Mesodermal cell (in vitro differentiated cells): Measurements from ENCODE around the gene FBXO9.
"Not testable (repeated sequence)": the region's sequence is repeated elsewhere in the genome, so short reads cannot be mapped to it uniquely, and the experiment has no call there.

Source experiments
- H3K27ac ChIP-seq: 2 replicates; pipeline ENCODE4 v1.7.0; 2013; ENCODE audit warnings: mild to moderate bottlenecking, low read depth, low read length, moderate library complexity; ENCODE audit not compliant: severe bottlenecking
- H3K36me3 ChIP-seq: 2 replicates; pipeline ENCODE4 v1.7.1; 2013; ENCODE audit warnings: mild to moderate bottlenecking, low read length, moderate library complexity; ENCODE audit not compliant: control insufficient read depth, insufficient read depth
- H3K4me1 ChIP-seq: one replicate; pipeline ENCODE4 v1.7.1; 2013; ENCODE audit warnings: mild to moderate bottlenecking, low read length; ENCODE audit not compliant: insufficient read depth, control insufficient read depth, poor library complexity, severe bottlenecking
- H3K4me3 ChIP-seq: 2 replicates; pipeline ENCODE4 v1.7.0; 2013; ENCODE audit warnings: low read length, control low read depth, mild to moderate bottlenecking; ENCODE audit not compliant: insufficient read depth, poor library complexity, severe bottlenecking; ENCODE audit errors: extremely low read depth
- H3K9me3 ChIP-seq: 2 replicates; pipeline ENCODE4 v1.7.1; 2013; ENCODE audit warnings: mild to moderate bottlenecking, low read length, moderate library complexity; ENCODE audit not compliant: control insufficient read depth
- WGBS, 2 experiments: methylation state at CpG; one replicate each; pipeline ENCODE4 v1.1.5; 2013; ENCODE audit warnings: missing lambda C conversion rate in 2 of 2; ENCODE audit not compliant: insufficient coverage in 2 of 2; 5-methylcytosine and 5-hydroxymethylcytosine counted together

FBXO9 gene

DNA sequence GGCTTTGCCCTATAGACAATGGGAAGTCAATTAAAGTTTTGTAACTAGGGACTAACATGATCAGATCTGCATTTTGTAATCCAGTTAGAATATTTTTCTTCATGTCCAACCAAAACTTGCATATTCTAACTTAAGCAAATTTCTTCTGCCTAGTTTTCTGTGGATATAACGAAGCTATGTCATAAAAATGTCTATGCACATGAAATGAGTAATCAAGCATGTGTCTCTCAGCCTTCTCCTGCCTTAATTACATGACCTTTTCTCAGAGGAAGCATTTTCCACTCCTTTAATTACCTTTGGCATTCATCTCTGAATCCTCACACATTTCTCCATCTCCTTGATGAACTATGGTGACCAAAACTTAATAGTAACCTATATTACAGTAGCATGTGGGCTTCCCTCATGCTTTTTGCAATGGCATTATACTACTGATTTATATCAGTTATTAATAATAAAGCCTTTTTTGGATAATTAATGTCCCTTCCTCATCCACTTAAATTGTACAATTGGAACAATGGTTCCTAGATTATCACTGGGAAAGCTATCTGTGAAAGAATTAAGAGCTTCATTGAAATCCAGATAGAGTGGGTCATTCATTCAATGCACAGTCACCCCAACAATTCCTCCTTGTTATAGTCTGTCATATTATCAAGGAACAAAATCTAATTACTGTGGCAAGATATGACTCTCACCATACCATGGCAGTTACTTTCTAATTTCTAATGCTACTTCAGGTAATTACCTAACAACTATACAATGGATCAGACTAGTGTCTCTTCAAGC lies 19.1 kb upstream of the FBXO9 start:
- WGBS, 2 experiments = no CpG with 5 or more reads among the region's 1 CpG
- no peak overlapping the region for H3K27ac ChIP-seq
- peaks cover 6% of the 10 kb centered on the region for H3K36me3 ChIP-seq
- H3K4me3 ChIP-seq = no peak overlapping the region
- H3K4me1 ChIP-seq = peaks cover 33% of the 10 kb centered on the region
- H3K9me3 ChIP-seq = no peaks in the 10 kb centered on the region

DNA sequence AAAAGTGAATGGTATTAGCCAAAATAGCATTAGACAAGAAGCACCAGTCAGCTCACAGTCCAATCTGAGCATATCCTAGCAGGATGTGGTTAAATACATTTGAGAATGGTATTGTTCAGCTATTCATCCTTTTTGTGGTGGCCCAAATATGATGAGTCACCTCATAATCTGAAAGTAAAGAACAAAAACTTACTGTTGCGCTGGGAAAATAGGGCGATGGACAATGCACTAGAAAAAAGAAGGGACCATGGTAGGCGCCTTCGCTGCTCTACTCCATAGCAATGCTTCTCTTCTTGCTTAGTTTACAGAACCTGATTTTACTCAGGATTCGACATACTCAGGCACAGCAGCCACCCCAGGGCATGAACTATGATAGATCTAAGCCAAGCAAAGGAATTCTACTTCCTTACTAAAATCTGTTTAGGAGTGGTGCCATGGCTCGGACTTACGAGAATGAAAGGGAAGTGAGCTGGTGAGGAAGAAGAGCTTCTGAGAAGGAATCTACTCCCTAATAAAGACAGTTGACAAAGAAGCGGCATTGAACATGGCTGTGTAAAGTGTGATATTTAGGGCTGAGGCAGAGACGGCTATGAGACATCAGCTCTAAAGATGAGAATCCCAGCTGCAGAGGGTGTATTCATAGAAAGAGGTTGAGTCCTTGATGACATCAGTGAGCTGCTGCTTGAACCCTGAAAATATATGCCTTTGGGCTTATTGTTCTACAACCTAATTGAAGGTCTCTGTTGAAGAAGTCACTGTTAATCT lies 16.6 kb upstream of the FBXO9 start:
- Histone ChIP-seq H3K36me3 (peaks cover 16% of the 10 kb centered on the region), H3K9me3 (peaks cover 5% of the 10 kb centered on the region), H3K4me3 (no peak overlapping the region), H3K4me1 (peaks cover 13% of the 10 kb centered on the region), H3K27ac (no peak overlapping the region)
- WGBS, 2 experiments = 92 to 94% methylated on average over 2 to 4 of the region's 9 CpGs

- peaks cover 20% of the 10 kb centered on the region for H3K36me3 ChIP-seq
- no peak overlapping the region for H3K4me3 ChIP-seq
- peaks cover 7% of the 10 kb centered on the region for H3K4me1 ChIP-seq
- WGBS, 2 experiments = 88% methylated on average over 1 of the region's 1 CpG; no CpG with 5 or more reads in 1 of the 2 experiments
- no peak overlapping the region for H3K27ac ChIP-seq
- peaks cover 5% of the 10 kb centered on the region for H3K9me3 ChIP-seq
These were observed 15.8 kb upstream of the FBXO9 start for GRCh38 chr6:53049415-53049814.

GRCh38 chr6:53052152-53052551 lies 13.1 kb upstream of the FBXO9 start:
- H3K27ac ChIP-seq, H3K4me3 ChIP-seq, H3K9me3 ChIP-seq, H3K4me1 ChIP-seq: not testable (repeated sequence)
- peaks cover 20% of the 10 kb centered on the region for H3K36me3 ChIP-seq
- WGBS, 2 experiments = 83 to 88% methylated on average over 1 to 2 of the region's 3 CpGs

GRCh38 chr6:53054532-53054931 lies 10.7 kb upstream of the FBXO9 start:
- WGBS, 2 experiments = 80% methylated on average over 1 of the region's 4 CpGs
- Histone ChIP-seq H3K9me3 (peaks cover 5% of the 10 kb centered on the region), H3K36me3 (peaks cover 20% of the 10 kb centered on the region), H3K4me3 (no peak overlapping the region), H3K27ac (no peak overlapping the region), H3K4me1 (no peaks in the 10 kb centered on the region)

DNA sequence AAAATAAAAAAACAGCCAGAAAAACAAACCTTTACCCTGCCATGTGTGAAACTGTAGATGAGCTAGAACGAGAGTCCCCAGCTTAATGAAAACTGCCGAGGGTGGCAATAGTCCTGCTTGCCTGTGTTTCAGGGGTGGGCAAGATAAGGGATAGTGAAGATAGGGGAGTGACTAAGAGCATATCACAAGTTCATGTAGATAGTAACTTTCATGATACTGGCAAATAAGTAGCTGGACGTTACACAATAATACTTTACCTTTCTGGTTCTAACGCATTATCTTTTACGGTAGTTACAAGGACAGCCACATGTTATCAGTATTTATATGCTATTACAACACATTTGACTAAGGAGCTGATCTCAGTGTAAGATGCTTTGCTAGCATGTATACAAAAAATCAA lies 9.3 kb upstream of the FBXO9 start:
- 100% methylated on average over 1 of the region's 5 CpGs; no CpG with 5 or more reads in 1 of the 2 experiments for WGBS, 2 experiments
- Histone ChIP-seq H3K36me3 (peaks cover 19% of the 10 kb centered on the region), H3K9me3 (peaks cover 5% of the 10 kb centered on the region), H3K27ac (no peak overlapping the region), H3K4me1 (no peaks in the 10 kb centered on the region), H3K4me3 (no peak overlapping the region)

- H3K9me3 ChIP-seq = peaks cover 4% of the 10 kb centered on the region
- no peaks in the 10 kb centered on the region for H3K4me1 ChIP-seq
- no peak overlapping the region for H3K4me3 ChIP-seq
- 83 to 90% methylated on average over 2 of the region's 3 CpGs for WGBS, 2 experiments
- H3K36me3 ChIP-seq = peaks cover 15% of the 10 kb centered on the region
- no peak overlapping the region for H3K27ac ChIP-seq
These were observed 8.9 kb upstream of the FBXO9 start for GRCh38 chr6:53056273-53056672.

DNA sequence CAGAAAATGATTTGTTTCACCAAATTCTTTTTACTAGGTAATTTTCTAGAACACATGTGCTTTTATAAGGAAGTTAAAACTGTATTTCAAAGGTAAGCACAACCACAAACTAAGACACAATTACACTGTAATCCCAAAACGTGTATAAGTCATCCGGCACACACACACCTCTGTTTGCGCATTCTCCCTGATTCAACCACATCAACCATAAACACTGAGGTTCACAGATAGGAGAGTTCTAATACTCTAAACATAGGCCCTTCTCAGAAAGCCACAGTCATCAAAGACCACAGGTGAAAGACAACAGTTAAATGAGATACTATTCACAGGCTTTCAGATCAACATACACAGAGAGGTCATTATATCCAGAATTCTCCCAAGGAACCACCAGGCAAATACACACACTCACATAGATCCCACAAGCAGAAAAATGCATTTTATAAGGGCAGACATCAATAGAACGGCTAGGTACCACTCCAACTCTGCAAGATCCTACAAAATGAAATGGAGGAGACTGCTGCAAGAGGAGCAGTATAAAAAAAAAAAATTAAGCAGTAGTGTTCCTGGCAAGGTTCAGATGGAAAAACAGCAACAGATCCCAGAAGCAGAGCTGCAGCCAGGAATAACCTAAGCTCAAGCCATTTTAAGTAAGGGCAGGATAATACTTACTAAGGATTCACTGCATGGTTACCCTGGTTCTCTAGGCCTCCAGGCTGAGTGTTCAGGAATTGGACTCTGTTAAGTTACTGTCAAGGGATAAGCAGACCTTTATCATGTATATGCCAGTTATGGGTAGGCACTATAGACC lies 6.6 kb upstream of the FBXO9 start:
- H3K36me3 ChIP-seq = peaks cover 4% of the 10 kb centered on the region
- 100% methylated on average over 1 of the region's 4 CpGs; no CpG with 5 or more reads in 1 of the 2 experiments for WGBS, 2 experiments
- H3K27ac ChIP-seq = no peak overlapping the region
- no peaks in the 10 kb centered on the region for H3K4me1 ChIP-seq
- H3K9me3 ChIP-seq = no peaks in the 10 kb centered on the region
- no peak overlapping the region for H3K4me3 ChIP-seq

- H3K27ac ChIP-seq = no peak overlapping the region
- H3K36me3 ChIP-seq = no peaks in the 10 kb centered on the region
- WGBS, 2 experiments = 40 to 67% methylated on average over 1 of the region's 3 CpGs
- no peaks in the 10 kb centered on the region for H3K4me1 ChIP-seq
- no peaks in the 10 kb centered on the region for H3K9me3 ChIP-seq
- H3K4me3 ChIP-seq = peak overlapping the region; percentile 76
These were observed 5.3 kb upstream of the FBXO9 start for GRCh38 chr6:53059648-53060589.

DNA sequence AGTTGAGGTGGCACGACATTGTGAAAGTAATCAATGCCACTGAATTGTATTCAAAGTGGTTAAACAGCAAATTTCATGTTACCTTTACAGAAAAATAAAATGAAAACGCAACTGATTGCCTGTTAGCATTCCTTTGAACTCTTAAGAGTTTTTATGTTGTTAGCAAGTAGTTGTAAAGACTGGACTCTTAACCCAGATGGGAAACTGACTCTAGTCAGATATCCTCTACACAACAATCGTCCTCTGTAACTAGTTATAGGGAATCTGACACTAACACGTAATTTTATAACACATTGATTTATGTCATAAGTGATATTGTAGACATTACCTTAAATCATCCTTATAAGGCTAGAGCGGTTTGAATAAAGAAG lies 3.0 kb upstream of the FBXO9 start:
- H3K36me3 ChIP-seq = no peaks in the 10 kb centered on the region
- no peaks in the 10 kb centered on the region for H3K9me3 ChIP-seq
- peak overlapping the region; percentile 76 for H3K4me3 ChIP-seq
- peak overlapping the region; percentile 96 for H3K27ac ChIP-seq
- H3K4me1 ChIP-seq = no peaks in the 10 kb centered on the region
- 29% methylated on average over 1 of the region's 5 CpGs; no CpG with 5 or more reads in 1 of the 2 experiments for WGBS, 2 experiments
